DND-41 (cell line): ENCODE data around the gene COG7.

ENCODE experiments used
- EZH2 ChIP-seq: IDR thresholded peaks from 3 replicates; pipeline ENCODE4 v1.6.1; 2012; ENCODE audit warnings: borderline replicate concordance, low read depth, mild to moderate bottlenecking, moderate library complexity, low read length, inconsistent platforms; ENCODE audit not compliant: severe bottlenecking
- TF ChIP-seq, protein P1 (sequence below): IDR thresholded peaks from 2 replicates; pipeline ENCODE4 v1.5.1; 2012; ENCODE audit warnings: borderline replicate concordance, low read length, moderate library complexity, mild to moderate bottlenecking; ENCODE audit not compliant: poor library complexity, severe bottlenecking; ENCODE audit errors: extremely low read depth

DNA sequence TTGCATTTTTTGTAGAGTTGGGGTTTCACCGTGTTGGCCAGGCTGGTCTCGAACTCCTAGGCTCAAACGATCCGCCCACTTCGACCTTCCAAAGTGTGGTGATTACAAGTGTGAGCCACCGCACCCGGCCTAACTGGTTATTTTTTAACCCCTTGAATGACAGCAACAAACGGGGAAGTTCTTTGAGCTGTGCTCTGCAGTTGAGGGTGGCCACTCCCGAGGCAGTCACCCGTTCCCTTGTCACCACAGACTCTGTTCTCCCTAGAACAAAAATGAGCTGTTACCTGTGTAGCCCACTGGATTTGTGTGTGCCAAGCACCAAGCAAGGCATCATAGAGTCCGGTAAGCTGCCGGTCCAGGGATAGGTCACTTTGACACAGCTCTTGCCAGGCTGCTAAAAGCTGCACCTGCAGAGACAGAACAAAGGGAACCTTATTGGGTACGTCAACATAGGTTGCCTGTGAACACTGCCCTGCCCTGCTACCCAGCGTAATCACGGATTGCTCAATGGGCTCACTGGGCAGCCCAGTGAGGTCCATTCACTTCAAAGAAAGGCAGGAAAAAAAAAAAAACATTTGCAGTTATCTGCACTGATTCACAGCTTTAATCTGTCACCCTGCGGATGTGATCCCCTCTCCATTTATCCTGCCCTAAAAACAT is 19.6 kb downstream of the COG7 start:
- TF ChIP-seq, protein P1, sequence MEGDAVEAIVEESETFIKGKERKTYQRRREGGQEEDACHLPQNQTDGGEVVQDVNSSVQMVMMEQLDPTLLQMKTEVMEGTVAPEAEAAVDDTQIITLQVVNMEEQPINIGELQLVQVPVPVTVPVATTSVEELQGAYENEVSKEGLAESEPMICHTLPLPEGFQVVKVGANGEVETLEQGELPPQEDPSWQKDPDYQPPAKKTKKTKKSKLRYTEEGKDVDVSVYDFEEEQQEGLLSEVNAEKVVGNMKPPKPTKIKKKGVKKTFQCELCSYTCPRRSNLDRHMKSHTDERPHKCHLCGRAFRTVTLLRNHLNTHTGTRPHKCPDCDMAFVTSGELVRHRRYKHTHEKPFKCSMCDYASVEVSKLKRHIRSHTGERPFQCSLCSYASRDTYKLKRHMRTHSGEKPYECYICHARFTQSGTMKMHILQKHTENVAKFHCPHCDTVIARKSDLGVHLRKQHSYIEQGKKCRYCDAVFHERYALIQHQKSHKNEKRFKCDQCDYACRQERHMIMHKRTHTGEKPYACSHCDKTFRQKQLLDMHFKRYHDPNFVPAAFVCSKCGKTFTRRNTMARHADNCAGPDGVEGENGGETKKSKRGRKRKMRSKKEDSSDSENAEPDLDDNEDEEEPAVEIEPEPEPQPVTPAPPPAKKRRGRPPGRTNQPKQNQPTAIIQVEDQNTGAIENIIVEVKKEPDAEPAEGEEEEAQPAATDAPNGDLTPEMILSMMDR, result no peak
- TF ChIP-seq EZH2, result no peak
